Transverse colon (tissue), 4 donors: ENCODE measurements around the gene EGFR. TPM values are rescaled to one million over a fixed set of nuclear protein-coding genes. Genes with fewer than 3 reads are reported as not detected.

Experiments used
- DNase-seq: peaks from one replicate; pipeline ENCODE4 v3.0.0-alpha.2; 2019
- H3K27ac ChIP-seq, 4 donors: fragments of 200-600 bp; sonication (generic); 2 replicates each; pipeline ENCODE4 v1.5.1; 2016 to 2018; ENCODE audit warnings: inconsistent platforms in 4 of 4
- H3K27me3 ChIP-seq: fragments of 200-600 bp; sonication (generic); 2 replicates; pipeline ENCODE4 v1.5.1; 2017; ENCODE audit warnings: inconsistent platforms
- H3K36me3 ChIP-seq, 4 donors: fragments of 200-600 bp; sonication (generic); 2 replicates each; pipeline ENCODE4 v1.5.1; 2017 to 2019; ENCODE audit warnings: inconsistent platforms in 4 of 4
- H3K4me1 ChIP-seq, 4 donors: fragments of 200-600 bp; sonication (generic); 2 replicates each; pipeline ENCODE4 v1.5.1; 2017 to 2020; ENCODE audit warnings: inconsistent platforms in 4 of 4
- H3K4me3 ChIP-seq, 4 donors: fragments of 200-600 bp; sonication (generic); 1 replicate in 1 of 4; 2 replicates in 3 of 4; pipeline versions ENCODE4 v1.5.1 to v1.6.1; 2017 to 2019; ENCODE audit warnings: inconsistent platforms in 4 of 4
- H3K9me3 ChIP-seq, 2 donors: fragments of 200-600 bp; sonication (generic); 2 replicates each; pipeline ENCODE4 v1.5.1; 2017 to 2019; ENCODE audit warnings: inconsistent platforms in 2 of 2
- EP300 ChIP-seq: sonication (generic); formaldehyde crosslinking; IDR thresholded peaks from one replicate; pipeline ENCODE4 v1.6.1; 2017; ENCODE audit warnings: antibody characterized with exemption, low read depth
- POLR2A ChIP-seq: fragments of 450-650 bp; IDR thresholded peaks from one replicate; pipeline ENCODE4 v1.6.1; 2016; ENCODE audit warnings: antibody characterized with exemption, mild to moderate bottlenecking, moderate library complexity
- POLR2AphosphoS5 ChIP-seq, 3 donors: sonication (generic); formaldehyde crosslinking; IDR thresholded peaks; one replicate each; pipeline ENCODE4 v1.6.1; 2016; ENCODE audit warnings: antibody characterized with exemption in 3 of 3
- WGBS, 2 donors: methylation state at CpG; one replicate each; pipeline ENCODE4 v1.1.5; 2018; ENCODE audit warnings: low coverage in 1 of 2; 5-methylcytosine and 5-hydroxymethylcytosine counted together
- in situ Hi-C, 4 donors: fragments of 200-750 bp; cut with MboI; loops; one replicate each; pipeline versions ENCODE4 v1.15.0 to v1.15.1; 2017; ENCODE audit warnings: low sequenced_read_pairs in 3 of 4, low pct_ligation_motif_present in 1 of 4, low pct_unique_long_range_greater_than_20kb in 1 of 4
- intact Hi-C: fragments of 100-400 bp; cut with DNase I; formaldehyde crosslinking; loops from one replicate; pipeline ENCODE4 v1.15.1; 2023; ENCODE audit warnings: low total_unique reads
- total RNA-seq, 4 donors: library from RNA; depleted of rRNA; stranded (reverse); fragments of >200 nt; gene quantifications; one replicate each; pipeline ENCODE4 v1.1.0, GENCODE V29; 2016
- TF ChIP-seq, protein P1 (sequence below), 5 experiments: fragments of 200-600 bp in 3 of 5; fragments of 450-650 bp in 2 of 5; sonication (generic) in 3 of 5; IDR thresholded peaks; 1 replicate in 2 of 5; 2 replicates in 3 of 5; pipeline ENCODE4 v1.5.1; 2016 to 2017; ENCODE audit warnings: antibody characterized with exemption in 5 of 5, inconsistent platforms in 3 of 5, mild to moderate bottlenecking in 2 of 5, moderate library complexity in 1 of 5

EGFR gene
- total RNA-seq, 4 donors from 2014 or later: 40.0 to 85.7 (median 72.9) TPM

DNA sequence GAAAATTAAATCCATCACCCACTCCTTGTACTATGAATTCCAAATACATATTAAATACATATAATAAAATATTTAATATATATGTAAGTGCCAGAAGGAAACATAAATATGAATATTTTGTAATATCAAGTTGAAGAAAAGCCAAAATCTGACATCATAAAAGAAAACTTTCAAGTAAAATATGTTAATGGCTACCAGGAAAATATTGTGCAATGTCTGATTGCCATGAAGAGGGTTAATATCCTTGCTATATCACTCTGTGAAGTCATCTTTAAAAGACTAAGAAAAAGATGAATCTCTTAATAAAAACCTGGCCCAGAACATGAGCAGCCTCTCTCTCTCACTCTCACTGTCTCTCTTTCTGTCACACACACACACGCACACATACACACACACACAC, 130.2 kb downstream of the EGFR start:
- in situ Hi-C loops: no loop called here

DNA sequence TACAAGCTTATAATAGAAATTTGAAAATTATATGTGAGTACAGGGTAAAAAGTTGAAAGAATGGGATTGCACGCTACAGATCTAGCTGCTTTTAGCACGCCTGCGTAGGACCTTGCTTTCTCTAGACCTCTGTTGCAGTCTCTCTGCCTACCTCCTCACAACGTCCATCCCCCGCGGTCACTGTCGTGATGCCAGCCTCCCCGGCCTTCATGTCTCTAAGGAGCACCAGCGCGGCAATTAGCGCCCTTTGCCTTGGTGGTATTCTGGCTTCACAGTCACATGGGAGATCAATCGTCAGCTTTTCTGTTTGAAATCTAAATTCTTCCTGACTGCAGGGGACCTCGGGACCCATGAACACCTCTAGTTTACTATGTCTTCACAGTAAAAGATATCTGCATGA, 131.3 kb downstream of the EGFR start:
- peaks cover 0 to 27% (median 11%) of the 10 kb centered on the region in 4 donors for H3K36me3 ChIP-seq
- intact Hi-C loops: no loop called here

More for the DNA sequence above, 130.2 kb downstream of the EGFR start:
- TF ChIP-seq EP300 (no peak), POLR2A (no peak)
- peaks cover 0 to 27% (median 11%) of the 10 kb centered on the region in 4 donors for H3K36me3 ChIP-seq
- intact Hi-C loops: no loop called here
- H3K27ac ChIP-seq: no peak overlapping the region
- no peaks in the 10 kb centered on the region for H3K9me3 ChIP-seq
- no peak for DNase-seq
- no peak overlapping the region for H3K4me3 ChIP-seq
- WGBS, 2 donors: 88 to 100% methylated on average over 1 of the region's 1 CpG
- no peaks in the 10 kb centered on the region for H3K27me3 ChIP-seq
- H3K4me1 ChIP-seq: no peaks in the 10 kb centered on the region

DNA sequence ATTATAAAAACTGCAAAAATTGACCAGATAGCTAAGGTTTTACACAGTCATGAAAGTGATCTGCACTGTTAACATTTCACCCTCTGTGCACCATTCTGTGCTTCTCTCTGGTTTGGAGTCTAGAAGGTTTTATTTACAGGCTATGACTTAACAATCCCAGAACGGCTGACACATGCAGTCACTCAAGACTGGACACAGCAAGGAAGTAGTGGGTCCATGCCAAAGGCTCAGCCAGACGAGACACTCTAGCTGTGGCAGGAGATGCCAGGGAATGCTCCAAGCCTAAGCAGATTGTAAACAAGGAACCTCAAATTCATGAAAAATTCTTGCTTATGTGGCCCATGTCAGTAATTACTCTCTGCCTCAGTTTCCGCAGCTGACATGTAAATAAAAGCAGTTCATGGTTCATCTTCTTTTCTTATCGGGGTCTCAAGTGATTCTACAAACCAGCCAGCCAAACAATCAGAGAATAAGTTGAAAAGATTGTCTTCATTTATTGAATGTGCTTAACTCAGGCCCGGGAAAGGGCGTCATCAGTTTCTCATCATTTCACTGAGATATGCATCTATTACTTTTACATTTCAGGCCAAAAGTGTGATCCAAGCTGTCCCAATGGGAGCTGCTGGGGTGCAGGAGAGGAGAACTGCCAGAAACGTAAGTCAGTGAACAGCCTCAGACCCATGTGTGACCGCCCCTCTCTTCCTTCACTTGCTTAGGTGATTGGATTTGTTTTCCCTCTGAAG, 132.1 kb downstream of the EGFR start:
- no peak for TF ChIP-seq POLR2AphosphoS5 (IDR thresholded peaks at IDR 0.05)
- TF ChIP-seq, protein P1, sequence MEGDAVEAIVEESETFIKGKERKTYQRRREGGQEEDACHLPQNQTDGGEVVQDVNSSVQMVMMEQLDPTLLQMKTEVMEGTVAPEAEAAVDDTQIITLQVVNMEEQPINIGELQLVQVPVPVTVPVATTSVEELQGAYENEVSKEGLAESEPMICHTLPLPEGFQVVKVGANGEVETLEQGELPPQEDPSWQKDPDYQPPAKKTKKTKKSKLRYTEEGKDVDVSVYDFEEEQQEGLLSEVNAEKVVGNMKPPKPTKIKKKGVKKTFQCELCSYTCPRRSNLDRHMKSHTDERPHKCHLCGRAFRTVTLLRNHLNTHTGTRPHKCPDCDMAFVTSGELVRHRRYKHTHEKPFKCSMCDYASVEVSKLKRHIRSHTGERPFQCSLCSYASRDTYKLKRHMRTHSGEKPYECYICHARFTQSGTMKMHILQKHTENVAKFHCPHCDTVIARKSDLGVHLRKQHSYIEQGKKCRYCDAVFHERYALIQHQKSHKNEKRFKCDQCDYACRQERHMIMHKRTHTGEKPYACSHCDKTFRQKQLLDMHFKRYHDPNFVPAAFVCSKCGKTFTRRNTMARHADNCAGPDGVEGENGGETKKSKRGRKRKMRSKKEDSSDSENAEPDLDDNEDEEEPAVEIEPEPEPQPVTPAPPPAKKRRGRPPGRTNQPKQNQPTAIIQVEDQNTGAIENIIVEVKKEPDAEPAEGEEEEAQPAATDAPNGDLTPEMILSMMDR (IDR thresholded peaks at IDR 0.05): no peak
- no peak for TF ChIP-seq POLR2A
- TF ChIP-seq EP300: no peak
- no peak for DNase-seq
- Histone ChIP-seq H3K36me3 (peaks cover 0 to 27% (median 13%) of the 10 kb centered on the region in 4 donors), H3K4me3 (no peak overlapping the region), H3K27me3 (no peaks in the 10 kb centered on the region), H3K4me1 (no peaks in the 10 kb centered on the region), H3K27ac (no peak overlapping the region), H3K9me3 (no peaks in the 10 kb centered on the region)
- intact Hi-C loops (no loop called here), in situ Hi-C loops (no loop called here)
- 81 to 85% methylated on average over 7 to 8 of the region's 8 CpGs for WGBS, 2 donors

More for the DNA sequence above, 131.3 kb downstream of the EGFR start:
- H3K4me3 ChIP-seq: no peak overlapping the region
- no peaks in the 10 kb centered on the region for H3K4me1 ChIP-seq
- TF ChIP-seq, protein P1 (IDR thresholded peaks at IDR 0.05): no peak
- TF ChIP-seq POLR2AphosphoS5 (IDR thresholded peaks at IDR 0.05): no peak
- no peak for TF ChIP-seq EP300
- no peak for TF ChIP-seq POLR2A
- in situ Hi-C loops: no loop called here
- no peak overlapping the region for H3K27ac ChIP-seq
- 89 to 90% methylated on average over 6 to 13 of the region's 13 CpGs for WGBS, 2 donors
- no peaks in the 10 kb centered on the region for H3K9me3 ChIP-seq
- no peak for DNase-seq
- no peaks in the 10 kb centered on the region for H3K27me3 ChIP-seq

DNA sequence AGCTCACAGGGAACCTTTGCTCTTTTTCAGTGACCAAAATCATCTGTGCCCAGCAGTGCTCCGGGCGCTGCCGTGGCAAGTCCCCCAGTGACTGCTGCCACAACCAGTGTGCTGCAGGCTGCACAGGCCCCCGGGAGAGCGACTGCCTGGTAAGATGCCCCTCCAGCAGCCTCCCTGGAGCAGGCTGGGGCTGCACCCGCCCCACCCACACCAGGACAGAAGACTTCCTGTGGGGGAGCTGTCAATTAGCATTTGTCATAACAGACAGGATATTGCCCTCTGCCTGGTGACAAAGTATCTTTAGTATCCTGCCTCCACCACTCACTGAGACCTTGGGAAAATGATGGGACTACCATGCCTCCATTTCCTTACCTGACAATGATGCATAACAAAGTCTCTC, 133.7 kb downstream of the EGFR start:
- TF ChIP-seq EP300: no peak
- no peak for TF ChIP-seq POLR2AphosphoS5 (IDR thresholded peaks at IDR 0.05)
- TF ChIP-seq POLR2A: no peak
- TF ChIP-seq, protein P1 (IDR thresholded peaks at IDR 0.05): no peak
- Histone ChIP-seq H3K27ac (no peak overlapping the region), H3K27me3 (no peaks in the 10 kb centered on the region), H3K9me3 (no peaks in the 10 kb centered on the region), H3K4me3 (no peak overlapping the region), H3K4me1 (no peaks in the 10 kb centered on the region), H3K36me3 (peaks cover 0 to 32% (median 16%) of the 10 kb centered on the region in 4 donors)
- in situ Hi-C loops: no loop called here
- intact Hi-C loops: no loop called here
- WGBS, 2 donors: 94% methylated on average over 6 of the region's 6 CpGs; no CpG with 5 or more reads in 1 of the 2 donors
- DNase-seq: no peak
